ENCODE results near the gene GPR85. TPM values are rescaled to one million over a fixed set of nuclear protein-coding genes. Genes with fewer than 3 reads are reported as not detected.

The GPR85 gene
- total RNA-seq, 6 experiments from 2014 or later = 0.06 to 0.80 (median 0.33) TPM

- no peak overlapping the region for H3K4me3 ChIP-seq
- 30% methylated on average over 4 of the region's 4 CpGs for WGBS (ENCODE audit: insufficient coverage, low coverage, low lambda C conversion rate, missing lambda C conversion rate)
- TF ChIP-seq CTCF (IDR thresholded peaks at IDR 0.05) (no peak), POLR2A (IDR thresholded peaks at IDR 0.05) (no peak)
- no peak overlapping the region for H3K27ac ChIP-seq
- H3K27me3 ChIP-seq = no peaks in the 10 kb centered on the region
- intact Hi-C loops (cut with DNase I) = no loop called here
- no peaks in the 10 kb centered on the region for H3K36me3 ChIP-seq
- DNase-seq (no peak), ATAC-seq (no peak)
- no peaks in the 10 kb centered on the region for H3K4me1 ChIP-seq
- H3K9me3 ChIP-seq = no peaks in the 10 kb centered on the region
These were observed 41.2 kb downstream of the GPR85 start for GRCh38 chr7:113045379-113045778.

GRCh38 chr7:113044394-113044793, 42.2 kb downstream of the GPR85 start:
- no peak for TF ChIP-seq CTCF (IDR thresholded peaks at IDR 0.05)
- no peak for TF ChIP-seq POLR2A (IDR thresholded peaks at IDR 0.05)
- Histone ChIP-seq H3K4me3 (no peak overlapping the region), H3K4me1 (no peaks in the 10 kb centered on the region), H3K27ac (no peak overlapping the region), H3K9me3 (no peaks in the 10 kb centered on the region), H3K36me3 (no peaks in the 10 kb centered on the region), H3K27me3 (no peaks in the 10 kb centered on the region)
- ATAC-seq = no peak
- intact Hi-C loops (cut with DNase I) = no loop called here
- no peak for DNase-seq

DNA sequence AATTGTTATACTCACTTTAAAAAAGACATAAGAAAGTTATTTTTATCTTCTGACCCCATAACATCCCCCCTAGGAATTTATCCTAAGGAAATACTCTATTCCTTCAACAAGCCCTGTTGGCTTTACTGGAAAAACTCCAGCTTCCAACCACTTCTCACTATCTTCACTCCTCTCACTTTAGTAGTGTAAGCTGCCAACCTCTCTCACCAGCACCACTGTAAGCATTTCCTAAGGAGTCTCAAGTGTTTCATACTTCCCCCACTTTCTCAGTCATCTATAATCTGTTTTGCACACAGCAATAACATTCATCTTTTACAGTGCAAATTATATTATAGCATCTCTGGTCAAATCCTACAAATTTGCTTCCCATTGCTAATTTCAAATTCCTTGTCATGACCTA, 45.8 kb downstream of the GPR85 start:
- ATAC-seq = no peak
- Histone ChIP-seq H3K4me3 (no peak overlapping the region), H3K27ac (no peak overlapping the region), H3K36me3 (no peaks in the 10 kb centered on the region), H3K9me3 (no peaks in the 10 kb centered on the region), H3K27me3 (no peaks in the 10 kb centered on the region), H3K4me1 (no peaks in the 10 kb centered on the region)
- TF ChIP-seq POLR2A (IDR thresholded peaks at IDR 0.05) (no peak), CTCF (IDR thresholded peaks at IDR 0.05) (no peak)
- no peak for DNase-seq
- intact Hi-C loops (cut with DNase I) = no loop called here

GRCh38 chr7:113033959-113034358, 52.7 kb downstream of the GPR85 start:
- TF ChIP-seq POLR2A (IDR thresholded peaks at IDR 0.05) = no peak
- no peak for TF ChIP-seq CTCF (IDR thresholded peaks at IDR 0.05)

More at GRCh38 chr7:113033959-113034358, 52.7 kb downstream of the GPR85 start:
- H3K4me1 ChIP-seq = no peaks in the 10 kb centered on the region
- no peaks in the 10 kb centered on the region for H3K36me3 ChIP-seq
- intact Hi-C loops (cut with DNase I) = no loop called here
- ATAC-seq (no peak), DNase-seq (no peak)
- no peak overlapping the region for H3K4me3 ChIP-seq
- H3K27me3 ChIP-seq = no peaks in the 10 kb centered on the region
- 17% methylated on average over 2 of the region's 2 CpGs for WGBS (ENCODE audit: insufficient coverage, low coverage, low lambda C conversion rate, missing lambda C conversion rate)
- no peak overlapping the region for H3K27ac ChIP-seq
- no peaks in the 10 kb centered on the region for H3K9me3 ChIP-seq

Other genes with a start within 250 kb of the GPR85 start
- gene SMIM30, start 31.7 kb upstream of the GPR85 start, total RNA-seq = 10 to 100 TPM; 14.2 to 31.9 (median 20.0) TPM

Measured in right lobe of liver (tissue), 6 donors.